K562 (cell line): Measurements from ENCODE around the gene UBE2O. TPM values are rescaled to one million over a fixed set of nuclear protein-coding genes. Genes with fewer than 3 reads are reported as not detected.

Experiments
- BRD9 ChIP-seq: fragments of 450-650 bp; IDR thresholded peaks from 2 replicates; pipeline ENCODE4 v1.6.1; 2018; ENCODE audit warnings: low read depth; ENCODE audit not compliant: partially characterized antibody
- CBFA2T3 ChIP-seq: fragments of 450-650 bp; IDR thresholded peaks from 2 replicates; pipeline ENCODE4 v1.6.1; 2017
- CCNT2 ChIP-seq: IDR thresholded peaks from 2 replicates; pipeline ENCODE4 v1.6.1; 2011; ENCODE audit warnings: borderline replicate concordance, low read depth, mild to moderate bottlenecking, moderate library complexity, mixed read lengths, low read length; ENCODE audit not compliant: insufficient read length; ENCODE audit errors: extremely low read depth
- CXXC5 ChIP-seq: fragments of 250-450 bp; sonication (Bioruptor Pico); IDR thresholded peaks from 2 replicates; pipeline ENCODE4 v1.8.0; 2022; ENCODE audit warnings: inconsistent platforms, mild to moderate bottlenecking, moderate library complexity
- DPF2 ChIP-seq: fragments of 450-650 bp; IDR thresholded peaks from 2 replicates; pipeline ENCODE4 v1.6.1; 2016
- E2F6 ChIP-seq, 2 experiments: IDR thresholded peaks; 2 replicates each; pipeline ENCODE4 v1.6.1; 2011; ENCODE audit warnings: borderline replicate concordance in 1 of 2, control low read depth in 1 of 2, low read depth in 1 of 2, low read length in 1 of 2, mild to moderate bottlenecking in 1 of 2, mixed read lengths in 1 of 2, moderate library complexity in 1 of 2; ENCODE audit not compliant: insufficient read depth in 1 of 2, insufficient read length in 1 of 2, poor library complexity in 1 of 2, severe bottlenecking in 1 of 2; ENCODE audit errors: extremely low read depth in 1 of 2
- FOXJ3 ChIP-seq: sonication (generic); formaldehyde crosslinking; IDR thresholded peaks from 2 replicates; pipeline ENCODE4 v1.4.0; 2020; ENCODE audit warnings: mild to moderate bottlenecking, missing genetic modification reagents
- HNRNPLL ChIP-seq: fragments of 200-400 bp; formaldehyde crosslinking; IDR thresholded peaks from 2 replicates; pipeline ENCODE4 v1.6.1; 2017; ENCODE audit warnings: low read length, low read depth, mild to moderate bottlenecking; ENCODE audit not compliant: poor library complexity, severe bottlenecking
- MAZ ChIP-seq, 2 experiments: fragments of 450-650 bp in 1 of 2; sonication (generic) in 1 of 2; formaldehyde crosslinking; IDR thresholded peaks in 1 of 2; conservative IDR thresholded peaks in 1 of 2; 2 replicates each; pipeline versions ENCODE4 v1.4.0 to v1.5.0; 2020; ENCODE audit warnings: mild to moderate bottlenecking in 1 of 2, missing genetic modification reagents in 1 of 2
- MTA2 ChIP-seq: fragments of 450-650 bp; IDR thresholded peaks from 2 replicates; pipeline ENCODE4 v1.6.1; 2016; ENCODE audit warnings: low read depth
- MTA3 ChIP-seq: fragments of 450-650 bp; formaldehyde crosslinking; IDR thresholded peaks from 2 replicates; pipeline ENCODE4 v1.6.1; 2017; ENCODE audit warnings: mild to moderate bottlenecking, borderline replicate concordance
- MYC ChIP-seq, 2 experiments: fragments of 250-450 bp in 1 of 2; sonication (Bioruptor Pico) in 1 of 2; IDR thresholded peaks; 2 replicates each; pipeline versions ENCODE4 v1.5.1 to v1.6.1; 2012 to 2021; ENCODE audit warnings: low read depth in 2 of 2, borderline replicate concordance in 1 of 2, improper control_type of control experiment in 1 of 2, low read length in 1 of 2, mild to moderate bottlenecking in 1 of 2, moderate library complexity in 1 of 2
- SMAD1 ChIP-seq: fragments of 150-350 bp; IDR thresholded peaks from 2 replicates; pipeline ENCODE4 v1.6.1; 2014; ENCODE audit warnings: low read length, low read depth; ENCODE audit not compliant: partially characterized antibody
- TBL1XR1 ChIP-seq, 2 experiments: IDR thresholded peaks; 2 replicates each; pipeline ENCODE4 v1.6.1; 2012; ENCODE audit warnings: improper control_type of control experiment in 2 of 2, low read length in 2 of 2, mild to moderate bottlenecking in 1 of 2
- TCF7 ChIP-seq: sonication (generic); IDR thresholded peaks from 2 replicates; pipeline ENCODE4 v1.6.1; 2016; ENCODE audit warnings: antibody characterized with exemption, borderline replicate concordance
- TCFL5 ChIP-seq: fragments of 250-450 bp; sonication (Bioruptor Pico); conservative IDR thresholded peaks from 2 replicates; pipeline ENCODE4 v1.6.1; 2021; ENCODE audit warnings: mild to moderate bottlenecking, moderate library complexity, matching md5 sums
- TEAD4 ChIP-seq, 2 experiments: sonication (generic) in 1 of 2; formaldehyde crosslinking in 1 of 2; IDR thresholded peaks; 2 replicates each; pipeline versions ENCODE4 v1.6.1 to v1.8.0; 2012 to 2022; ENCODE audit warnings: borderline replicate concordance in 1 of 2, inconsistent platforms in 1 of 2, low read length in 1 of 2, mild to moderate bottlenecking in 1 of 2, missing genetic modification reagents in 1 of 2
- ZBTB7A ChIP-seq: IDR thresholded peaks from 2 replicates; pipeline ENCODE4 v1.6.1; 2011; ENCODE audit warnings: low read depth, mild to moderate bottlenecking, low read length, moderate library complexity, borderline replicate concordance; ENCODE audit not compliant: control insufficient read depth
- ZNF197 ChIP-seq: fragments of 200-800 bp; sonication (Bioruptor generic); IDR thresholded peaks from 2 replicates; pipeline ENCODE4 v1.6.1; 2016; ENCODE audit warnings: low read depth, missing genetic modification characterization, missing compliant biosample characterization
- ZNF717 ChIP-seq: fragments of 250-450 bp; sonication (Bioruptor Pico); IDR thresholded peaks from 2 replicates; pipeline ENCODE4 v1.5.0; 2021
- polyA plus RNA-seq, 8 experiments: library from polyadenylated mRNA; depleted of rRNA in 4 of 8; stranded (reverse) in 5 of 8; unstranded in 3 of 8; fragments of >200 nt; fragmentation: Nextera tagmentation in 2 of 8; fragmentation: Illumina TruSeq in 1 of 8; extraction: Ambion mirVana in 2 of 8; extraction: Trizol in 1 of 8; gene quantifications; 2 replicates each; pipeline versions ENCODE4 v1.2.1 to v1.2.3, GENCODE V29; 2011 to 2014; ENCODE audit warnings: inconsistent platforms in 1 of 8, missing spikeins in 1 of 8
- total RNA-seq, 7 experiments: library from RNA; depleted of rRNA in 6 of 7; stranded (reverse); fragments of >200 nt in 6 of 7; fragmentation: Illumina TruSeq in 2 of 7; extraction: Trizol in 2 of 7; gene quantifications; 2 replicates each; pipeline versions ENCODE4 v1.2.1 to v1.2.3, GENCODE V29; 2011 to 2021; ENCODE audit warnings: low replicate concordance in 1 of 7
- TF ChIP-seq, protein P1 (sequence below): fragments of 250-450 bp; sonication (Bioruptor Pico); IDR thresholded peaks from 2 replicates; pipeline ENCODE4 v1.4.0; 2020; ENCODE audit warnings: mild to moderate bottlenecking

Gene UBE2O
- total and polyA plus RNA-seq, 9 of the 15 experiments (the other 6 are each of a cell fraction or from before 2014, with no cell fraction given): 1.6 to 39.7 (median 13.3) TPM

DNA sequence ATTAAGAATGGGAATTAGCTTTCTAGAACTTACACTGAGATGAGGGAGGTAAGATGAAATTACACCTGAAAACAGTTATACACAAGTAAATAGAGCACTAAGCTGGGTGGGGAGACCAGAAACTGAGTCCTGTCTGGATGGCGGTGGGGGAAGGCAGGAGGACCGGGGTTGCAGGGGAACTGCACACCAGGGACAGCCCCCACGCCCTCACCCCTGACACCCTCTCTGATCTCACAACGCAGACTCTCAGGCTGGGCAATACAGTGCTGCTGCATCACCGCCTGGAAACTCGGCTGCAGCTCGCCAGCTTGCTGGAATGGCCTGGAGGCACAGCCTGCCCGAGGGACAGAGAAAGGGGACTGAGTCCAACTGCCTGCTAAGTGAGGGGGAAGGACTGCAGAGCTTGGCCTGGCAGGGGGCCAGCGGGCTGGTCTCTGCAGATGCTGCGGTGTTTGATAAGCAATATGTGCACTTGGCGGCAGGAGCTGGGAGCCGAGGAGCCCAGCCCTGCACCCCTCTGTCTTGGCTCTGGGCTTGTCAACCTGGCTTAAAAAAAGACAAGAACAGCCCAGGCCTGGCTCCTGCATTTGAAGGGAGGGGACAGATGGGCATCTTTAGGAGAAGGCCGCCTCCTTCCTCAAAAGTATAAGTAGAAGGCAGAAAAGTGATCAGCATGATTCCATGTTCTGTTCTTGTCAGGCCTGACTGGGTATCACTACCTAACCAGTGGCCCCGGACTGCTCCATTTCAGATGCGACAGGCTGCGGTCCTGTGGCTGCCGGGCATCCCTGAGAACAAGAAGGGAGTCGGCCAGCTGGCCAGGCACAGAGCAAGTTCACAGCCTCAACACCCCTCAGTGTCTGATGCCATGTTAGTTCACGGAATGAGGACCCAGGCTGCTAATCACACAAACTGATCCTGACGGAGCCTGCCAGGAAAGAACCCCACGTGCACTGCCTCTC is 38.3 kb downstream of the UBE2O start (continued):
- TF ChIP-seq E2F6 (IDR thresholded peaks at IDR 0.05; ENCODE audit: borderline replicate concordance in 1 of 2, extremely low read depth in 1 of 2, insufficient read depth in 1 of 2, insufficient read length in 1 of 2, low read depth in 1 of 2, low read length in 1 of 2, poor library complexity in 1 of 2, severe bottlenecking in 1 of 2) (peak in 1 of 2 experiments; percentile 14), MTA3 (0 out of 2 replicates have a peak, but pooled peaks have one; percentile 24), HNRNPLL (peak; percentile 55), TEAD4 (IDR thresholded peaks at IDR 0.05; ENCODE audit: low read length) (peak; percentile 84), TEAD4 (CRISPR knock-in tag; IDR thresholded peaks at IDR 0.05; ENCODE audit: borderline replicate concordance) (no peak), ZNF717 (no peak), MYC (IDR thresholded peaks at IDR 0.05; ENCODE audit: low read depth, low read length) (peak; percentile 46; the same call in 1 of the 2 replicates), MYC (CRISPR knock-in tag; IDR thresholded peaks at IDR 0.05; ENCODE audit: borderline replicate concordance, low read depth) (no peak), MAZ (CRISPR knock-in tag; conservative IDR thresholded peaks at IDR 0.05 in 1 of 2, IDR thresholded peaks at IDR 0.05 in 1 of 2) (peak in 1 of 2 experiments; percentile 29; a peak in 1 of 4 replicates), TCF7 (0 out of 2 replicates have a peak, but pooled peaks have one; percentile 20), SMAD1 (peak; percentile 93), DPF2 (peak; percentile 62; the same call in 1 of the 2 replicates), CCNT2 (peak; percentile 93), CXXC5 (CRISPR knock-in tag) (peak; percentile 73), ZNF197 (no peak), ZBTB7A (peak; percentile 65; the same call in 1 of the 2 replicates), CBFA2T3 (peak; percentile 93), MTA2 (peak; percentile 63; the same call in 1 of the 2 replicates), TCFL5 (no peak), TBL1XR1 (IDR thresholded peaks at IDR 0.05; ENCODE audit: low read length in 2 of 2) (peak in 1 of 2 experiments; percentile 38; a peak in 1 of 4 replicates), FOXJ3 (no peak), BRD9 (no peak)
- TF ChIP-seq, protein P1, sequence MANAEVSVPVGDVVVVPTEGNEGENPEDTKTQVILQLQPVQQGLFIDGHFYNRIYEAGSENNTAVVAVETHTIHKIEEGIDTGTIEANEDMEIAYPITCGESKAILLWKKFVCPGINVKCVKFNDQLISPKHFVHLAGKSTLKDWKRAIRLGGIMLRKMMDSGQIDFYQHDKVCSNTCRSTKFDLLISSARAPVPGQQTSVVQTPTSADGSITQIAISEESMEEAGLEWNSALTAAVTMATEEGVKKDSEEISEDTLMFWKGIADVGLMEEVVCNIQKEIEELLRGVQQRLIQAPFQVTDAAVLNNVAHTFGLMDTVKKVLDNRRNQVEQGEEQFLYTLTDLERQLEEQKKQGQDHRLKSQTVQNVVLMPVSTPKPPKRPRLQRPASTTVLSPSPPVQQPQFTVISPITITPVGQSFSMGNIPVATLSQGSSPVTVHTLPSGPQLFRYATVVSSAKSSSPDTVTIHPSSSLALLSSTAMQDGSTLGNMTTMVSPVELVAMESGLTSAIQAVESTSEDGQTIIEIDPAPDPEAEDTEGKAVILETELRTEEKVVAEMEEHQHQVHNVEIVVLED (CRISPR knock-in tag): no peak
